Testis (tissue), 2 donors: ENCODE measurements around the gene PSMB7.

Experiments used
- POLR2A ChIP-seq: fragments of 450-650 bp; IDR thresholded peaks from one replicate; pipeline ENCODE4 v1.6.1; 2017; ENCODE audit warnings: antibody characterized with exemption, mild to moderate bottlenecking, moderate library complexity
- TF ChIP-seq, protein P1 (sequence below), 3 experiments: fragments of 450-650 bp in 2 of 3; fragments of 200-600 bp in 1 of 3; sonication (generic) in 1 of 3; IDR thresholded peaks; one replicate each; pipeline ENCODE4 v1.5.1; 2016 to 2019; ENCODE audit warnings: antibody characterized with exemption in 3 of 3, mild to moderate bottlenecking in 2 of 3, moderate library complexity in 1 of 3

DNA sequence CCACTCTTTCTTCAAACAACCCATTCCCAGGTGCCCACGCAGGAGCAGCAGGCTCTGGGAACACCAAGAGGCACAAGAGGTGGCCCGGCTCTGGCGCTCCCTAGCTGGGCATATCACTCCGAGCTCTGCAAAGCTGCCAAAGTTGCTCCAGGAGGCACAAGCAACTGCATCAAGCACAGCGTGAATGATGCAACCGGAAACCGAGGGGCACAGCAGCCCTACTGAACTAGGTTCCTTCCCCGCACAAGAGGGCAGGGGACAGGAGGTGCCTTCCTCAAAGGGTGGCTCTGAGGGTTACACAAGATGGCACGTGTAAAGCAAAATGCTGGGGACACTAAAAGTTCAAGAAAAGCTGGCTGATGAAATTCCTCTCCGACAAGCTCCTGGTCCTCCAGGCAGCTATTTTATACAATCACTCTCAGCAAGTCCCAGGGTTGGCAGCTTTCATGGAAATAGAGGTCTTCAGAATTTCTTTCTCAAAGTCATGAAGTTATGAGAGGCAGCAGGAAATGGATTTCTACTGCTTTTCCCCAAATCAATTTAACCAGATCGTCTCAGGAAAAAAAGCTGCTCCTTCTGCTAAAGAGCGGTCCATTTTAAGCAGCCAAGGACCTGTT is 22.9 kb downstream of the PSMB7 start:
- TF ChIP-seq, protein P1, sequence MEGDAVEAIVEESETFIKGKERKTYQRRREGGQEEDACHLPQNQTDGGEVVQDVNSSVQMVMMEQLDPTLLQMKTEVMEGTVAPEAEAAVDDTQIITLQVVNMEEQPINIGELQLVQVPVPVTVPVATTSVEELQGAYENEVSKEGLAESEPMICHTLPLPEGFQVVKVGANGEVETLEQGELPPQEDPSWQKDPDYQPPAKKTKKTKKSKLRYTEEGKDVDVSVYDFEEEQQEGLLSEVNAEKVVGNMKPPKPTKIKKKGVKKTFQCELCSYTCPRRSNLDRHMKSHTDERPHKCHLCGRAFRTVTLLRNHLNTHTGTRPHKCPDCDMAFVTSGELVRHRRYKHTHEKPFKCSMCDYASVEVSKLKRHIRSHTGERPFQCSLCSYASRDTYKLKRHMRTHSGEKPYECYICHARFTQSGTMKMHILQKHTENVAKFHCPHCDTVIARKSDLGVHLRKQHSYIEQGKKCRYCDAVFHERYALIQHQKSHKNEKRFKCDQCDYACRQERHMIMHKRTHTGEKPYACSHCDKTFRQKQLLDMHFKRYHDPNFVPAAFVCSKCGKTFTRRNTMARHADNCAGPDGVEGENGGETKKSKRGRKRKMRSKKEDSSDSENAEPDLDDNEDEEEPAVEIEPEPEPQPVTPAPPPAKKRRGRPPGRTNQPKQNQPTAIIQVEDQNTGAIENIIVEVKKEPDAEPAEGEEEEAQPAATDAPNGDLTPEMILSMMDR (IDR thresholded peaks at IDR 0.05) = no peak
- TF ChIP-seq POLR2A = no peak
